ENCODE results near the gene NPPA.
"Not testable (repeated sequence)": the region's sequence is repeated elsewhere in the genome, so short reads cannot be mapped to it uniquely, and the experiment has no call there.

NPPA gene

GRCh38 chr1:11805422-11806306 is 41.9 kb downstream of the NPPA start, which contains the start of the genes CLCN6 and MTHFR:
Gene CLCN6, plus strand, starts transcription at chr1:11806191. Its CDS starts 72 bp downstream, at chr1:11806263.
Gene MTHFR, minus strand, starts transcription at chr1:11805964. Its CDS starts 2,848 bp downstream, at chr1:11803116.
- DNase-seq, result peak; percentile 96

GRCh38 chr1:11804666-11805421 is 42.7 kb downstream of the NPPA start:
- peak; percentile 30 for DNase-seq

GRCh38 chr1:11803924-11804665 is 43.5 kb downstream of the NPPA start:
- DNase-seq, result not testable (repeated sequence)

- DNase-seq, result peak; percentile 67
Measured at GRCh38 chr1:11802973-11803885, 44.4 kb downstream of the NPPA start.

GRCh38 chr1:11802616-11802972 is 45.0 kb downstream of the NPPA start:
- no peak for DNase-seq

GRCh38 chr1:11800756-11801433 is 46.7 kb downstream of the NPPA start:
- DNase-seq, result no peak

- DNase-seq, result no peak
Measured at GRCh38 chr1:11800391-11800755, 47.2 kb downstream of the NPPA start.

- no peak for DNase-seq
Measured at GRCh38 chr1:11799896-11800295, 47.7 kb downstream of the NPPA start.

- DNase-seq, result no peak
Measured at GRCh38 chr1:11799099-11799498, 48.5 kb downstream of the NPPA start.

GRCh38 chr1:11797525-11798216 is 49.9 kb downstream of the NPPA start:
- no peak for DNase-seq

GRCh38 chr1:11796036-11796828 is 51.4 kb downstream of the NPPA start:
- no peak for DNase-seq
